Fibroblast of skin of right biceps (primary cell): ENCODE measurements around the gene MED16.
"Not testable (repeated sequence)": the region's sequence is repeated elsewhere in the genome, so short reads cannot be mapped to it uniquely, and the experiment has no call there.

ENCODE experiments used
- DNase-seq: peaks from one replicate; pipeline ENCODE4 v3.0.0-alpha.2; 2013

The MED16 gene

DNA sequence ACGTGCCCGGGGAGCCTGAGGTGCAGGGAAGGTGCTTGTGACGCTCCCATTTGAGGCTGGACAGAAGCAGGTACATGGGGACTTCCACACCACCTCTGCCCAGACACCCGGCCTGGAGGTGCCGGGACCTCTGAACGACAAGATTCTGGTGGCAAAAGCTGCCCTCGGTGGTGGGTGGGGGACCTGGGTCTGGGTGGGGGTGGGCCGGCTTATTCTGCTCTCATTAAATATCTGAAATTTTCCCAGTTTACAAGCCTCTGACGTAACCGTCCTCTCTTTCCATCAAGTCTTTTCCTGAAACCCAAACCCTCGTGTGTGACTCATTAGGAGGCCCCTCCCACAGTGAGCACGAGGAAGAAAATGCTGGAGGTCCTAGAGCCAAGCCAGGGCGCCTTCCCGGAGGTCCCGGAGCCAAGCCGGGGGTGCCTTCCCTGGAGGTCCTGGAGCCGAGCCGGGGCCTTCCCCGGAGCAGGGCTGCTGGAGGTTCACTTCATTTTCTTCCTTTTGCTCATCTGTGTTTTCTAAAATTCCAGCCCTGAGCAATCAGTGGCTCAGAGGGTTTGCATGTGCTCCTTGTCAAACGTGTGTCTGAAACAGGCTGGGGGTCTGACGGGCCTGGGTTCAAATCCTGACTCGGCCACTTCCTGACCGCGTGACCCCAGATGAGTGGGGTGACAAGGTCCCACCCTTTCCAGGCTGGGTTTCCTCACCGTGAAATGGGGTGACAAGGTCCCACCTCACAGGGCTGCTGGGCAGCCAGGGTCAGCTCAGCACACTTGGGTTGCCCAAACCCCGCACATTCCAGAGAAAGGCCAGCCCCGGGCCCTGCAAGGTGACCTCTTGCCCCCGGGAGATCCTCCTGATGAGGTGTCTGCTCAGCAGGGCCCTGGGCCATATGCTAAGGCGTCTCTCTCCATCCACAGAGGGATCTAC, 23.5 kb downstream of the MED16 start:
- DNase-seq = peak; percentile 97

DNA sequence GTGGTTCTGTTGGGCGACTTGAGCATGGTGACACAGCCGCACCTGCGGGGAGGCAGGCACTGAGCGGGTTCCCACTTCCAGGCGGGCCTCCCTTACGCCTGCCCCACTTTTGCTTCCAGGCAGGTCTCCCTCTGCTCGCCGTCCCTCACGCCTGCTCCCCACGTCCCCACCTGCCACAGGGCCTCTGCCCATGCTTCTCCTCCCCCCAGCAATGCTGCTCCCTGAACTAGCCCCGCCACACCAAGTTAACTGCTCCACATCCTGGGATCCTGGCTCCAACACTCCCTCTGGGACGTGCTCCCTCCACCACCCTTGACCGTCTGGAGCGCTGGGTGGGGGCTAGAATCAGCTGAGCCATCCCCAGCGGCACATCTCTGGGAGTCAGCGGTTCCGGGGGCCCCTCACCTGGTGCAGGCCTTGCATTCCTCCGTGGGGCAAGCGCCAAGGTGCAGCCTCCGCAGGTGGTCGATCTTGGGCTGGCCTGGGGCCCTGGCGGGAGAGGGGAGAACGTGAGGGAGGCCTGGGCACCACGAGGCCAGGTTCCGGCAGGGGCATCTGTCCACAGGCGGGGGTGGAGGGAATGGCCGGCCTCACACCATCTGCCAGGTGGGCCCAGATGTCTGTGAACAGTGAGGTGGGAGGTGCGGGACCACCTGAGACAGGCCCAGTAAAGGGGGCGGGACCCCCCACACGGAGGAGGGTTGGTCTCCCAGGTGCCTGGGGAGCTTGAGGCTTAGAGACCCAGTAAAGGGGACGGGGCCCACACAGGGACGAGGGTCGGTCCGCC, 24.3 kb downstream of the MED16 start:
- DNase-seq = no peak

DNA sequence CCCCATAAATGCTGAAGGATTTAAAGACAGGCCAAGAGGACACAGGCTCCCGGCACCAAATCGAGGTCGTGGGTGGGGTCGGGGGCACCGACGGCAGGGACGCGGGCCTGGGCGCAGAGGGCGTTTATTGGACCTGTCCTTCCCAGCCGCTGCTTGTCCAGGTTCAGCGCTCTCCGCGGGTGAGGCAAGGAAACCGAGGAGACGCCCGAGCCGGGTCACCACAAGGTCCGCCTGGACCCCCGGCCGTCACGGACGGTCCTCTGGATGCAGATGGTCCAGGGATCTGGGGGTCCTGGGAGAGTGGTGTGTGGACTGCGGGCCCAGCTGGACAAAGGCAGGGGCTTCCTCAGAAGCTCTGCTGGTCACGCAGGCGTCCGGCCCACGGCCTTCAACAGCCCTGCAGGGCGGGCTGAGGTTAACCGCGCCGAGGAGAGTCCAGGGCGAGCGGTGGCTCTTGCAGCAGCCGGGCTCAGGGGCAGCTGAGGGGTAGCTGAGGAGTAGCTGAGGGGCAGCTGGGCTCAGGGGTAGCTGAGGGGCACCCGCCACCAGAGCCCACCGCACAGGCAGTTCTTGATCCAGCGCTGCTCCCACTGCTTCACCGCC, 25.0 kb downstream of the MED16 start:
- no peak for DNase-seq

DNA sequence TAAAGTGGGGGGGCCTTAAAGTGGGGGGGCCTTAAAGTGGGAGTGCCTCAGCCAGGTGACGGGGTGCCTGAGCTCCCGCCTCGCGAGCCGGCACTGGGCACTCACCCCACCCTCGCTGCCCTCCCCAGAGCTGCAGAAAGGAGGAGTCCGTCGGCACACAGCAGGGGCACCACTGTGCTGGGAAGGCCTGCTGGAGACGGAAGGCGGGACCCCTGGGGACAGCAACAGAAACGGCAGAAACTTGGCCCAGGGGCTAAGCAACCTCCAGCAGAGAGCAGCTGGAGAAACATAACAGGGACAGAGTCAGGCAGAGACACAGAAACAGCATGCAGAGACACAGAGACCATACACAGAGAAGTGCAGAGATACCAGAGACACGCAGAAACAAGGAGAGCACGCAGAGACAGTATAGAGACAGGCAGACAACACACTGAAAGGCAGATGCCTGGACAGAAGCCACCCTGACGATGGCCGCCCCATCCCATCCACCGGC, 25.6 kb downstream of the MED16 start:
- DNase-seq = no peak

DNA sequence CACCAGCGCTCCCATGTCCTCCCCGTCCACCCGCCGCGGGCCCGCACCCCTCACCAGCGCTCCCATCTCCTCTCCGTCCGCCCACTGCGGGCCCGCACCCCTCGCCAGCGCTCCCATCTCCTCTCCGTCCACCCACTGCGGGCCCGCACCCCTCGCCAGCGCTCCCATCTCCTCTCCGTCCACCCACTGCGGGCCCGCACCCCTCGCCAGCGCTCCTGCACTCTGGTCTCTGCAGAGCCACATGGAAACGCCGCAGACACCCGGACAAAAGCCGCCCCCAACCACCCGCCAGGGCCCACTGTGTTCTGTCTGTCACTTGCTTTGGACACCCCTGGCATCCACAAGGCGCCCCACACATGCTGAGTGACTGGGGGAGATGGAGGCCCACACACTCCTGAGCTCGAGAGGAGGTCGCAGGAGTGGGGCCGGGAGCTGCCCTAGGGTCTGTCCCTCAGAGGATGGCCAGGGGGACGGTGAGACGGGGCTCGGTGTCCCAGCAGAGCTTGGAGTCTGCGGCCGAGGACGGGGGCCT, 26.2 kb downstream of the MED16 start:
- DNase-seq = no peak

DNA sequence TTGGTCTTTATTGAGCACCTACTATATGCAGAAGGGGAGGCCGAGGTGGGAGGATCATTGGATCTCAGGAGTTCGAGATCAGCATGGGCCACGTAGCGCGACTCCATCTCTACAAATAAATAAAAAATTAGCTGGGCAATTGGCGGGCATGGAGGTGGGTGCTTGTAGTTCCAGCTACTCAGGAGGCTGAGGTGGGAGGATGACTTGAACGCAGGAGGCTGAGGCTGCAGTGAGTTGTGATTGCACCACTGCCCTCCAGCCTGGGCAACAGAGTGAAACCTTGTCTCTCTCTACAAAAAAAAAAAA, 29.7 kb downstream of the MED16 start:
- DNase-seq = no peak

DNA sequence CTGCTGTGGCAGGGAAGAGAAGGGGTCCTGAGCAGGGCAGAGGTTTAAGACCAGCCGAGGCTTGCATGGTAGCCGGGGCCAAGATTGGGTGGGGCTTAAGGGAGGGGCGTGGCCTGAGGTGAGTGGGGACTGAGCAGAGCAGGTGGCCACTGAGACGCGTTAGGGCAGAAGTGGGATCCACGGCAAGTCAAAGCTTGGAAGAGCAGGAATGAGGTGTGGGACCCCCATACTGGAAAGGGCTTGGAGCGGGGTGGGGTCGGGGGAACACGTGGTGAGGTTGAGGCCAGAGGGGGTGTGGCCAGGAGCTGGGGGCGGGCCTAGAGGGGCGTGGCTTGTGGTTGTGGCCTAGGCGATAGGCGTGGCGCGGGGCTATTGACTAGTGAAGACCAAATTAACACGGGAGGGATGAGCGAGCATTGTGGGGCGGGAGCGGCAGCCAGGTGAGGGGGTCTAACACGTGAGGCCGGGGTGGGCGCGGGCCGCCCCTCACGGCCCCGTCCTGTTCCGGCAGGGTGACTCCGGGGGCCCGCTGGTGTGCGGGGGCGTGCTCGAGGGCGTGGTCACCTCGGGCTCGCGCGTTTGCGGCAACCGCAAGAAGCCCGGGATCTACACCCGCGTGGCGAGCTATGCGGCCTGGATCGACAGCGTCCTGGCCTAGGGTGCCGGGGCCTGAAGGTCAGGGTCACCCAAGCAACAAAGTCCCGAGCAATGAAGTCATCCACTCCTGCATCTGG, 30.2 kb downstream of the MED16 start:
- peak; percentile 51 for DNase-seq

DNA sequence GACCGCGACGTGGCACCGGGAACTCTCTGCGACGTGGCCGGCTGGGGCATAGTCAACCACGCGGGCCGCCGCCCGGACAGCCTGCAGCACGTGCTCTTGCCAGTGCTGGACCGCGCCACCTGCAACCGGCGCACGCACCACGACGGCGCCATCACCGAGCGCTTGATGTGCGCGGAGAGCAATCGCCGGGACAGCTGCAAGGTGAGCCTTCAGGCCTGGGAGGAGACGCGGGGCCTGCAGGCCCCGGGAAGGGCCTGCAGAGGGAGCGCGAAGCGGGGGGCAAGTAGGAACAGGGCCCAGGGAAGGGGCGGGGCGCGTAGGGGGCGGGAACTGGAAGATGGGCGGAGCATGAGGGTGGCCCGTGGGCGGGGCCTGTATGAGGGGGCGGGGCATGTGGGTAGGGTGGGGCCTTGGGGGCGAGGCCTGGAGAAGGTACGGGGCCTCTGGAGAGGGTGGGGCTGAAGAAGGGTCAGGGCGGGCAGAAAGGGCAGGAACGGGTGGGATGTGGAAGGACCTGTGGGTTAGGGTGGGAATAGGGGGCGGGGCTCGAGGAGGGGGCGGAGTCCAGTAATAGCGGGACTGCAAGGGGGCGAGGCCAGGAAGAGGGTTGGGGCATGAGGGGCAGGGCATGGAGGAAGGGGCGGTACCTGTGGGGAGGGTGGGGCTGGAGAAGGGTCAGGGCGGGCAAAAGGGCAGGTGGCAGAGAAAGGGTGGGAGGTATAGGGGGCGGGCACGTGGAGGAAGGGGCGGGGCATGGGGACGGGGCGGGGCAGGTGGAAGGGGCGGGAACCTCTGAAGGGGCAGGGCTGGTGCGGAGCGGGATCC, 31.0 kb downstream of the MED16 start:
- DNase-seq = peak; percentile 29

DNA sequence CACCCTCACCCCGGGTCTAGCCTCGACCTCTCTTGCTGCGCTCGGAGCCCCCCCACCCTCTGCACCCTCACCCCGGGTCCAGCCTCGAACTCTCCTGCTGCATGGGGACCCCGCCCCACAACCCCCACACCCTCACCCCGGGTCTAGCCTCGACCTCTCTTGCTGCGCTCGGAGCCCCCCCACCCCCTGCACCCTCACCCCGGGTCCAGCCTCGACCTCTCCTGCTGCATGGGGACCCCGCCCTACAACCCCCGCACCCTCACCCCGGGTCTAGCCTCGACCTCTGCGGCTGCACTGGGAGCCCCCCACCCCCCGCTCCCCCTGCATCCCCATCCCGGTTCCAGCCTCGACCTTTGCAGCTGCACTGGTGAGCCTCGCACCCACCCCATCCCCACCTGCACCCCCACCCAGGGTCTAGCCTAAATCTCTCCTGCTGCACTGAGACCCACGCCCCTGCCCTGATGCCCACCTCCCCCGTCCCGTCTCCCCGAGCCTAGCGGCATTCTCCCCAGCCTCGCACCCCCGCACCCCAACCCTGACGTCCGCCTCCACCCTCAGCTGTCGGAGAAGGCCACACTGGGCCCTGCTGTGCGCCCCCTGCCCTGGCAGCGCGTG, 31.7 kb downstream of the MED16 start:
- no peak for DNase-seq

DNA sequence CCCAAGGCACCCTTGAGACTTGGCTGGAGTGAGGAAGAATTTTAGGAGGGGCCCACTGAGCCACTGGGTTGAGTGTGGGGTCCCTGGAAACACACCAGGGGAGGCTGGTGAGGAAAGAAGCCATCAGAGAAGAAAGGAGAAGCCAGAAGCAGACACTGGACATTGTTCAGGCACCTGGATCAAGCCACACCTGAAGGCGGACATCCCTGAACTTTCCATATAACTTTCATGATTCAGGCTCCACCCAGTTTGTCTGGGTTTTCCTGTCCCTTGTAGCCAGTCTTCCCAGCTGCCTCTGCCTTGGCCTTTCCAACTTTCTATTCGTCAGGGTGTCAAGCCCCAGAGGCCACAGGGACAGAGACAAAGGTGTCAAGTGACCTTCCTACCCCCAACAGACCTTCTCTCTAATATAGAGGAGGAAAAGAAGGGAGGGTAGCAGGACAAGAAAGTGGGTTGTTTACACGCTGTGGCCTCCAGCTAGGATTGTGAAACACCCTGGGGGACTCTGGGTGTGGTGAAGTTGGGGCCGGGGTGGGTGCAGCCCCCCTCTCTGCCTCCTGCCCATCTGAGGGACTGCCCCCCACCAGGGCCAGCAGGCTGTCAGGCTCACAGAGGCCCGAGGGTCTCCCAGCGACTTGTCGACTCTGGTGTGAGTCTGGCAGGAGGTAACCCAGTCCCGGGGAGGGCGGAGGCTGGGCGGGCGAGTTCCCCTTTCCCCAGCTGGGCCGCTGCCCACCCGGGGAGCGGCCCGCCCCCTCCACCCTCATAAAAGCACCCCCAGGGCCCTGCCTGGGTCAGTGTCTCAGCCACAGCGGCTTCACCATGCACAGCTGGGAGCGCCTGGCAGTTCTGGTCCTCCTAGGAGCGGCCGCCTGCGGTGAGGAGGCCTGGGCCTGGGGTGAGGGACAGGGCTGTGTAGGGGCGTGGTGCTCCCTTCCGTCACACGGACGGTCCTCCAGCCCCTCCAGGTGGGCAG, 33.8 kb downstream of the MED16 start, which contains the start of gene CFD:
Gene CFD (plus strand): TSS at position 797 of the 976 bp plus-strand sequence. CDS start 26 bp downstream, at position 823.
- DNase-seq = no peak

DNA sequence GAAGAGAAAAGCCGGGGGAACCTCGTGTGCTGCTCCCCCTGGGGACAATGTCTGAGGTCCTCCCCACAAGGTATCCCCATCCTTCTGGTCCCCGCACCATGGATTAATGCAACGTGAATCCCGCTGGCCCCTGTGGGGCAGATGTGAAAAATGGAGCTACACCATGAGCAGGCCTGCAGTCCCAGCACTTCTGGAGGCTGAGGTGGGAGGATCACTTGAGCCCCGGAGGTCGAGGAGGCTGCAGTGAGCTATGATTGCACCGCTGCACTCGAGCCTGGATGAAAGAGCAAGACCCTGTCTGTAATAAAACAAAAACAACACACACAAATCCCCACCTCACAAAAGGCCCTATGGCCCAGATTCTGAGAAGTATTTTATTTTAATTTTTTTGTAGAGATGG, 34.7 kb downstream of the MED16 start:
- DNase-seq = no peak

DNA sequence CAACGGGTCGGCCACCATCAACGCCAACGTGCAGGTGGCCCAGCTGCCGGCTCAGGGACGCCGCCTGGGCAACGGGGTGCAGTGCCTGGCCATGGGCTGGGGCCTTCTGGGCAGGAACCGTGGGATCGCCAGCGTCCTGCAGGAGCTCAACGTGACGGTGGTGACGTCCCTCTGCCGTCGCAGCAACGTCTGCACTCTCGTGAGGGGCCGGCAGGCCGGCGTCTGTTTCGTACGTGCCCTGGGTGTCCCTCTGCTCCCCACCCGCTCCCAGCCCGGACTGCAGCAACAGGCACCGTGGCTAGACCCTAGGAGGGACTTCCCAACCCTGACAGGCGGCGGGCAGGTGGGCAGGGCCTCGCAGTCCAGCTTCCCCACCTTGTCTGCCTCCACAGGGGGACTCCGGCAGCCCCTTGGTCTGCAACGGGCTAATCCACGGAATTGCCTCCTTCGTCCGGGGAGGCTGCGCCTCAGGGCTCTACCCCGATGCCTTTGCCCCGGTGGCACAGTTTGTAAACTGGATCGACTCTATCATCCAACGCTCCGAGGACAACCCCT, 37.3 kb downstream of the MED16 start:
- DNase-seq = no peak

DNA sequence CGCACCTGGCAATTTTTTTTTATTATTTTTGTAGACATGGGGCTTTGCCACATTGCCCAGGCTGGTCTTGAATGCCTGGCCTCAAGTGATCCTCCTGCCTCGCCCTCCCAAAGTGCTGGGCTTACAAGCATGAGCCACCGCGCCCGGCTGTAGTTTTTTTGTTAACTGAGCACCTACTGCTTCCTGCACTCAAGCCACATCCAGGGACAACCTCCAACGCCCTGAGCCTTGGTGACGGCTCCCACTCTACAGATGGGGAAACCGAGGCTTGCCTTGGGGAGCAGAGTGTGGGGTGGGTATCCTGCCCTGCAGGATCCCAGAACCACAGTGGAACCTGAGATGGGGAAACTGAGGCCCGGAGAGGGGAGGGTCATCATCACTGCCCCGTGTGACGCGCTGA, 37.8 kb downstream of the MED16 start:
- no peak for DNase-seq

DNA sequence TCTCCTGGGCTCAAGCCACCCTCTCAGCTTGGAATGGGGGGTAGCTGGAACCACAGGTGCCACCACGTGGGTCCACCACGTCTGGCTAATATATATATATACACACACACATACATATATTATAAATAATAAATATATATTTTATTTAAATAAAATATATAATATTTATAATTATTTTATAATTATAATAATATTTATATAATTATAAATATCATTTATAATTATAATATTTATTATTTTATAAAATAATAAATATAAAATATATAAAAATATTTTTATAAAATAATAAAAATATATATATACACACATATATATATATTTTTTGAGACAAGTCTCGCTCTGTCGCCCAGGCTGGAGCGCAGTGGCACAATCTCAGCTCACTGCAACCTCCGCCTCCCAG, 38.4 kb downstream of the MED16 start:
- no peak for DNase-seq

DNA sequence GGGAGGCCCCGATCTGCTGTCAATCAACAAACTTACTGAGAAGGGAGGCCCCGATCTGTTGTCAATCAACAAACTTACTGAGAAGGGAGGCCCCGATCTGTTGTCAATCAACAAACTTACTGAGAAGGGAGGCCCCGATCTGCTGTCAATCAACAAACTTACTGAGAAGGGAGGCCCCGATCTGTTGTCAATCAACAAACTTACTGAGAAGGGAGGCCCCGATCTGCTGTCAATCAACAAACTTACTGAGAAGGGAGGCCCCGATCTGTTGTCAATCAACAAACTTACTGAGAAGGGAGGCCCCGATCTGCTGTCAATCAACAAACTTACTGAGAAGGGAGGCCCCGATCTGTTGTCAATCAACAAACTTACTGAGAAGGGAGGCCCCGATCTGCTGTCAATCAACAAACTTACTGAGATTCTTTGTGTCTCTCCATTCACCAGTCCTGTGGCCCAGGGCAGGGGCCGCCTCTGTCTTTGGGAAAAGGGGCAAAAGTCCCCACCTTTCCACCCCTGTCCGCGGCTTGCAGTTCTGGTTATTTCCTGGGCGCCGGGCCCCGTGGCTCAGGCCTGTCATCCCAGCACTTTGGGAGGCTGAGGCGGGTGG, 39.3 kb downstream of the MED16 start:
- not testable (repeated sequence) for DNase-seq

DNA sequence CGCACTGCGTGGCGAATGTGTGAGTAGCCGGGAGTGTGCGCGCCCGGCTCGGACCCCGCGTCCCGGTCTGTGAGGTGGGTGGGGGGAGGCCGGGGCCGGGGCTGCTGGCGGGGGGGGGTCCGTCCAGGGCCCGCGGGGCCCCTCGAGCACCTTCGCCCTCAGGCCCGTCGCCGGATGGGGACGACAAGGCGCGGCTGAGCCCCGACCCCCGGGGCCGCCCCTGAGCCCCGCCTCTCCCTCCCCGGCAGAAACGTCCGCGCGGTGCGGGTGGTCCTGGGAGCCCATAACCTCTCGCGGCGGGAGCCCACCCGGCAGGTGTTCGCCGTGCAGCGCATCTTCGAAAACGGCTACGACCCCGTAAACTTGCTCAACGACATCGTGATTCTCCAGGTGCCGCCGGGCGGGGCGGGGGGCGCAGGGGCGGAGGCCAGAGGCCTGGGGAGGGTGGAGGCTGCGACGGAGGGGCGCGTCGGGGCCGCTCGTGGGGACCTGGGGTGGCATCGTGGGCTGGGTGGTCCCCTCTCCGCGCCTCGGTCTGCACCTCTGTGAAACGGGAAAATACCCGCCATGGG, 39.9 kb downstream of the MED16 start:
- DNase-seq = no peak

DNA sequence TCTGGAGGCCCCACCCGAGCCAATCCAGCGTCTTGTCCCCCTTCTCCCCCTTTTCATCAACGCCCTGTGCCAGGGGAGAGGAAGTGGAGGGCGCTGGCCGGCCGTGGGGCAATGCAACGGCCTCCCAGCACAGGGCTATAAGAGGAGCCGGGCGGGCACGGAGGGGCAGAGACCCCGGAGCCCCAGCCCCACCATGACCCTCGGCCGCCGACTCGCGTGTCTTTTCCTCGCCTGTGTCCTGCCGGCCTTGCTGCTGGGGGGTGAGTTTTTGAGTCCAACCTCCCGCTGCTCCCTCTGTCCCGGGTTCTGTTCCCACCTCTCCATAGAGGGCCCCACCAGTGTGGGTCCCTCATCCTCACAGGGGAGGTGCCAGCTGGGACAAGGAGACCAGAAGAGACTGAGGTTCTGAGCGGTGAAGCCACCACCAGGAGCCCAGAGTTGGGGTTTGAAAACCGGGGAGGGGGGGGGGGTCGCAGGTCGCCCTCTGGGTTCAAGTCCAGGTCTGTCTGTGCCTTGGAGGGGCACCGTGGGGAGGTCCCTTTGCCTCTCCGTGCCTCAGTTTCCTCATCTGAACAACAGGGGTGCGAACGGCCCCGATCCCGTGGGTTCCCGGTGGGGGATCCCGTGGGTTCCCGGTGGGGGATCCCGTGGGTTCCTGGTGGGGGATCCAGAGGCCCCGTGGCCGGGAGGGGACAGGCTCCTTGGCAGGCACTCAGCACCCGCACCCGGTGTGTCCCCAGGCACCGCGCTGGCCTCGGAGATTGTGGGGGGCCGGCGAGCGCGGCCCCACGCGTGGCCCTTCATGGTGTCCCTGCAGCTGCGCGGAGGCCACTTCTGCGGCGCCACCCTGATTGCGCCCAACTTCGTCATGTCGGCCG, 40.6 kb downstream of the MED16 start, which contains the start of gene ELANE:
Gene ELANE (plus strand): TSS at position 168 of the 878 bp plus-strand sequence. CDS start 26 bp downstream, at position 194.
- DNase-seq = no peak

DNA sequence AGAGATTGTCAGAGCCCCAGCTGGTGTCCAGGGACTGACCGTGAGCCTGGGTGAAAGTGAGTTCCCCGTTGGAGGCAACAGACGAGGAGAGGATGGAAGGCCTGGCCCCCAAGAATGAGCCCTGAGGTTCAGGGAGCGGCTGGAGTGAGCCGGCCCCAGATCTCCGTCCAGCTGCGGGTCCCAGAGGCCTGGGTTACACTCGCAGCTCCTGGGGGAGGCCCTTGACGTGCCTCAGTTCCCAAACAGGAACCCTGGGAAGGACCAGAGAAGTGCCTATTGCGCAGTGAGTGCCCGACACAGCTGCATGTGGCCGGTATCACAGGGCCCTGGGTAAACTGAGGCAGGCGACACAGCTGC, 42.0 kb downstream of the MED16 start:
- no peak for DNase-seq
